ENCODE measurements around the gene MINPP1. TPM values are rescaled to one million over a fixed set of nuclear protein-coding genes. Genes with fewer than 3 reads are reported as not detected.
"Not testable (repeated sequence)": the region's sequence is repeated elsewhere in the genome, so short reads cannot be mapped to it uniquely, and the experiment has no call there.

Gene MINPP1, protein sequence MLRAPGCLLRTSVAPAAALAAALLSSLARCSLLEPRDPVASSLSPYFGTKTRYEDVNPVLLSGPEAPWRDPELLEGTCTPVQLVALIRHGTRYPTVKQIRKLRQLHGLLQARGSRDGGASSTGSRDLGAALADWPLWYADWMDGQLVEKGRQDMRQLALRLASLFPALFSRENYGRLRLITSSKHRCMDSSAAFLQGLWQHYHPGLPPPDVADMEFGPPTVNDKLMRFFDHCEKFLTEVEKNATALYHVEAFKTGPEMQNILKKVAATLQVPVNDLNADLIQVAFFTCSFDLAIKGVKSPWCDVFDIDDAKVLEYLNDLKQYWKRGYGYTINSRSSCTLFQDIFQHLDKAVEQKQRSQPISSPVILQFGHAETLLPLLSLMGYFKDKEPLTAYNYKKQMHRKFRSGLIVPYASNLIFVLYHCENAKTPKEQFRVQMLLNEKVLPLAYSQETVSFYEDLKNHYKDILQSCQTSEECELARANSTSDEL
- total RNA-seq (2014; rRNA removed; shearing (Covaris generic)) = 42.9 and 49.1 TPM in 2 replicates

DNA sequence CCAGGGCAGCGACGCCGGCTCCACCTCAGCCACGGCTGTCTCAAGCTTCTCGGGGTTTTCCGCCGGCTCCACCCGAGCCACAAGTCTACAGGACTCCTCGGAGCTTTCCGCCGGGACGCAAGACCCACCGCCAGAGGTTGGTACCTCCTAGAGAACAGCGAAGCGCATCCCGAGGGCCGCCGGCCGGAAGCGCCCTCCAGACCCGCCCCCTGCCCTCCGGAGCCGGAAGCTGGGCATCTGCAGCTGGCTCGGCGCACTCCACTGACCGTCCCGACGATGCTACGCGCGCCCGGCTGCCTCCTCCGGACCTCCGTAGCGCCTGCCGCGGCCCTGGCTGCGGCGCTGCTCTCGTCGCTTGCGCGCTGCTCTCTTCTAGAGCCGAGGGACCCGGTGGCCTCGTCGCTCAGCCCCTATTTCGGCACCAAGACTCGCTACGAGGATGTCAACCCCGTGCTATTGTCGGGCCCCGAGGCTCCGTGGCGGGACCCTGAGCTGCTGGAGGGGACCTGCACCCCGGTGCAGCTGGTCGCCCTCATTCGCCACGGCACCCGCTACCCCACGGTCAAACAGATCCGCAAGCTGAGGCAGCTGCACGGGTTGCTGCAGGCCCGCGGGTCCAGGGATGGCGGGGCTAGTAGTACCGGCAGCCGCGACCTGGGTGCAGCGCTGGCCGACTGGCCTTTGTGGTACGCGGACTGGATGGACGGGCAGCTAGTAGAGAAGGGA is at the start of gene MINPP1:
MINPP1 (plus strand) TSS at position 254 of the 726 bp plus-strand sequence; CDS start at position 277, 23 bp downstream.
- peak; percentile 77 for DNase-seq (ENCODE audit: low spot score)

DNA sequence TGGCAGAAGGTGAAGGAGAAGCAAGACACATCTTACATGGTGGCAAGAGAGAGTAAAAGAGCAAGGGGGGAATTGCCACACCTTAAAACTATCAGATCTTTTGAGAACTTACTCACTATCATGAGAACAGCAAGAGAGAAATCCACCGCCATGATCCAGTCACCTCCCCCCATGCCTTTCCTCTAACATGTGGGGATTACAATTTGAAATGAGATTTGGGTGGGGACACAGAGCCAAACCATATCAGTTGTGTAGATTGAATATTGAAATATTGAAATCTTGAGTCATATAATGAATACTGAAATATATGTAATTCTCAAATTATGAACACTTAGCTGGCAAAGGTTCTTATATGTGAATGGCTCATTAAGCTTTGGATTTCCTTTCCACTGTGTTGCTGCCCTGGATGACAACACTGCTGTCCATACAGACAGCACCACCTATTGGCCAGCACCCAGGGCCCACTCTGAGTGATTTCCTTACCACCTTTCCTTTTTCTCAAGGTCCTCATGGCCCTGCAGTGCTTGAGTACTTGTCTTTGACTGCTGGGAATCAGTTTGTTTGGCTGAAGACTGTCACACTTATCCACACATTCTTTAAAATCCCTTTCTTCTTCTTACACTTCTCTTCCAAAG is 48.0 kb upstream of the MINPP1 start:
- DNase-seq (ENCODE audit: low spot score) = not testable (repeated sequence)

DNA sequence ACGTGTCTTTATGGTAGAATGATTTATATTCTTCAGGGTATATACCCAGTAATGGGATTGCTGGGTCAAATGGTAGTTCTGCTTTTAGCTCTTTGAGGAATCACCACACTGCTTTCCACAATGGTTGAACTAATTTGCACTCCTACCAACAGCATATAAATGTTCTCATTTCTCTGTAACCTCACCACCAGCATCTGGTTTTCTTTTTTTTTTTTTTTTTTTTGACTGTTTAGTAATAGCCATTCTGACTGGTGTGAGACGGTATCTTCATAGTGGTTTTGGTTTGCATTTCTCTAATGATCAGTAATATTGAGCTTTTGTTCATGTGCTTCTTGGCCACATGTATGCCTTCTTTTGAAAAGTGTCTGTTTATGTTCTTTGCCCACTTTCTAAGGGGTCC is 42.9 kb upstream of the MINPP1 start:
- not testable (repeated sequence) for DNase-seq (ENCODE audit: low spot score)

DNA sequence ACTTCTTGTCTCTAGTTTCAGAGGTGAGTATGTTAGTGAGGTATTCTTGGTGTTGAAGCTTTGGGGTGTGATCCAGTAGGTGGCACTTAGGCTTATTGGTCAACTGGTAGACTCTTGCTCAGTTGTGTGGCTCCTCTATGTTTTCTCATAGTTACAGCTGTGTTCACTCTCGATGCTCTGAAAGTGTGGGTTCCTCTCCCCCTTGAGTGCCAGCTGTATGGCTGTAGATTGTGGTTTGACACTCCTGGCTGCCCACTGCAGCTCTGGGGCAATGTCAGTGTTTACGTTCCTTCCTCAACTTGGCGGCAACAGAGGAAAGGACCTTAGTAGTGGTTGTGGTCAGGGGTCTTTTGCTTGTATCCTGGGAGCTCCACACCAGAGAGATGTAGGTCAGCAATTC is 37.8 kb upstream of the MINPP1 start:
- not testable (repeated sequence) for DNase-seq (ENCODE audit: low spot score)

DNA sequence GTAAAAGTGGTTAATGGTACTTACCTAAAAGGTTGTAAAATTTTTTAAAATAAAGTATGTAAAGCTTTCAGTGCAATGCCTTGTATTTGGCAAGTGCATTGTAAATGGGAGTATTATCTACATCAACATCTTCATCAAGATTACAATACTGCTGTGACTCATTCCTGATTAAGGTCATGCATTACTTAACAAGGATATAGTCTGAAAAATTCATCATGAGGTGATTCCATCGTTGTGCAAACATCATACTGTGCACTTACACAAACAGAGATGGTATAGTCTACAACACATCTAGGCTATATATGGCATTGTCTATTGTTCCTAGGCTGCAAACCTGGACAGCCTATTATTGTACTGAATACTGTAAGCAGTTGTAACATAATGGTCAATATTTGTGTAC is 16.0 kb upstream of the MINPP1 start:
- DNase-seq (ENCODE audit: low spot score) = not testable (repeated sequence)

DNA sequence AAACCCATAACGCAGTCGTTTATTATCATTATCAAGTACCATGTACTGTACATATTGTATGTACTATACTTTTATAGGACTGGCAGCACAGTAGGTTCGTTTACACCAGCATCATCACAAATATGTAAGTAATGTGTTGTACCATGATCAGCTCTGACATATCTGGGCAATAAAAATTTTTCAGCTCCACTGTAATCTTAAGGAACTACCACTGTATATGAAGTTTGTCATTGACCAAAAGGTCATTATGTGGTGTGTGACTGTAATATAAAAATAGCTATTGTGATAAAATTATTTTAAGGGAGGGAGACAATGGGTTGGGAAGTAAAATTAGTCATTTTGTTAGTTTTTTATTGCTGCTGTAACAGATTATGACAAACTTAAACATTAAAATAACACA is 14.4 kb upstream of the MINPP1 start:
- DNase-seq (ENCODE audit: low spot score) = not testable (repeated sequence)

DNA sequence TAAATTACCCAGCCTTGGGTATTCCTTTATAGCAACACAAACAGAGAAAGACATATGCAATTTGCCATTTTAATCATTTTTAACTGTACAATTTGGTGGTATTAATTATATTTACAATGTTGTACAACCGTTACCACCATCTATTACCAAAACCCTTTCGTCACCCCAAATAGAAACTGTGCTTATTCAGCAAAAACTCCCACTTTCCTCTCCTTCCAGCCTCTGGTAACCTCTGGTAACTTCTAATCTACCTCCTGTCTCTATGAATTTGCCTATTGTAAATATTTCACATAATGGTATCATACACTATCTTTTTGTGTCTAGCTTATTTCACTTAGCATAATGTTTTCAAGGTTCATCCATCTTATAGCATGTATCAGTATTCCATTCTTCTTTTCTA is 12.2 kb upstream of the MINPP1 start:
- not testable (repeated sequence) for DNase-seq (ENCODE audit: low spot score)

DNA sequence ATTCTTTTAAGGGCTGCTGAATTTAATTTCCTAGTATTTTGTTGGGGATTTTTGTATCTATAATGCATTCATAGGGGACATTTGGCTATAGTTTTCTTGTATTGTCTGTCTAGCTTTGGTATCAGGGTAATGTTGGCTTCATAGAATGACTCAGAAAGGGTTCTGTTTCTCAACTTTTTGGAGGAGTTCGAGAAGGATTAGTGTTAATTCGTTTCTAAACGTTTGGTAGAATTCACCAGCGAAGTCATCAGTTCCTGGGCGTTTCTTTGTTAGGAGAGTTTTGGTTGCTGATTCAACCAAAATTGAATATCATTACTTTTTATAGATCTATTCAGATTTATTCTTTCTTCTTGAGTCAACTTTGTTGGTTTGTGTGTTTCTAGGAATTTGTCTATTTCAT is 9.2 kb upstream of the MINPP1 start:
- not testable (repeated sequence) for DNase-seq (ENCODE audit: low spot score)

DNA sequence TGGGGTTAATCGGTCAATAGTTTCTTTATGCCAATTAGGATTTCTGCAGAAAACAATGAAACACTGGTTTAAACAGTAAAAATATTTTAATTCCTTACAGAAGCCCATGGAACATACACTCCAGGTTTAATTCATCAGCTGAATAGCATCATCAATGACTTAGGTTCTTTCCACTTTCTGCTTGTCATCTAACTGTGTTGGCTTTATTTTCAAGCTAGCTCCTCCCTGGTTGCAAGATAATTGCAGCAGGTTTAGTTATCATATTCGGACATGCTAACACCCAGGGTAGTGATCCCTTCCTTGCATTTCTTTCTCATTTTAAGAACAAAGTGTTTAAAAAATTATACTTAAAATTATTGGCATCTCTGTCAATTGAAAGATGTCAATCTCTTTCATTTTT is 7.3 kb upstream of the MINPP1 start:
- DNase-seq (ENCODE audit: low spot score) = not testable (repeated sequence)

DNA sequence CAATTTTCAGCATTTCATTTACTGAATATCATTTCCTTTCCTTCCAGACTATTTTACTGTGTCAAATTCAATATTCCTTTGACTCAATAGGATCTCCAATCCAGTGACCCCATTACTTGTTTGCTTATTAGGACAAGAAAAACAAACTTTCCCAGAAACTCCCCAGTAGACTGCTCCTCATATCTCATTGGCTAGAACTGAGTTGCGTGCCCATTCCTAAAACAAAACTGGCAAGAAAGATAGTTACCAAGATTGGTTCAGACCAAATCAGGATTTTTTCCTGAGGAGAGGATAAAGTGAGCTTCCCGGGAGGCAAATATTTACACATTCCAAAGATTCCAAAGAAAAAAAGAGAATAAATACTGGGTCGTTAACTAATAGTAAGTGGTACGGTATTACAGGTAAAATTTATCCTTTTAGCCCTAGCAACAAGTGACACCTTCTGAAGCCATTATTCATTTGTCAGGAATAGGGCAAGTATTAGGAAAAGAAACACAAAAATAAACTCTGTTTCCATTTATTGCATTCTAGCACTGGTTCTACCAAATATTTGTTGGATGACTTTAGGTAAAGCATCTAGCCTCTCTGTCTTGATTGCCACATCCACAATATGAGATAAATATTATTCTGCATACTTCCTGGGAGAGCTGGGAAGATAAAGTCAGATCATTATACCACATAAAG is 6.4 kb upstream of the MINPP1 start:
- not testable (repeated sequence) for DNase-seq (ENCODE audit: low spot score)

DNA sequence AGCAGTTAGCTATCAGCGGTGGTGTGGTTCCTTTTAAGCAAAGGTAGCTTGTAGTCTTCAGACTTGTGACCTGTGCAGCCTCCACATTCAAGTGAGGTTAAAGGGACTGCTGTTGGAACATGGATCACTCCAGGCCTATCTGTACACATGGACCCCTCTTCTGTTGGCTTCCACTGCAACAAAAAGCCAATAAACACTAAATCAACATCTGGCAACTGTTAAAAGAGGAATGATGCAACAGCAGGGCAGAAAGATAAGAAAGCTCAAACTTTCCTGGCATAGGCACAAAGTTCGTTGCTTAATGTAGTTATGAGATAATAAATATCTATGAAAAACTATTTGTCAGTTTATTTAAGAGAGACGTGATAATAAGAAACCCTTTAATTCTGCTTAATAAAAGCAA is 4.0 kb upstream of the MINPP1 start:
- no peak for DNase-seq (ENCODE audit: low spot score)

DNA sequence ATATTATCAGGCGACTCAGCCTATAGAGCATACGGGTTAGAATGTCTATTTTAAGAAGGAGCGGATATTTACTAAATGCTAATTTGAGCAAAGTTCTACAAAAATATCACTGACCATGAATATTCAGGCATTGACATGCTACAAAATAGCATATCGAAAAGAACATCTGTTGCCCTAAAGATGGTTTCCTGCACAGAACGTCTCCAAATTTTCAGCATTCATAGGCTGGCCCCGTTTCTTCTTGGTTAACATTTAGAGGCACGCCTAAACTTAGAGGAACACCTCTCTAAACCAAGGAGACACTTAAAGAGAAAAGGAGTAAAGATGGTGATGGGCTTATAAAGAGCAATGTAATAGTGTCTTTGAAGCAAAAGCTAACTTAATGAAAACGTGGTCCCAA is 1.3 kb upstream of the MINPP1 start:
- no peak for DNase-seq (ENCODE audit: low spot score)

DNA sequence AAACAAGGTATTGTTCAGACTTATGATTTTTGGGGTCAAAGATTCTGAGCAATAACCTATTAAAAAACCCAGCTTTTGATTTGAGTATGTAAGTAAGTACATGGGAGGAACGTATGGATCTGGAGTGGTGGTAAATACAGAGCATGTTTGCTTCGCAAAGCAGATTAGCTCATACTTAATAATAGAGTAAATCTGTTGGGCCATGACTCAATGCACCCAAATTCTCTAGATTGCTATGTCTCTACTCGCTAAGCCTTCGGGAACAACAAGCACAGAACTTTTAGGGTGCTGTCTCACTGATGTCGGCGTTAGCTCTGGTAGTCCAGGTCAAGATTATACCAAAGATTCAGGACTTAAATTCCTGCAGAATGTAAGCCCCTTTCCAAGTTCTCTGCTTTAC is 807 bp upstream of the MINPP1 start:
- no peak for DNase-seq (ENCODE audit: low spot score)

DNA sequence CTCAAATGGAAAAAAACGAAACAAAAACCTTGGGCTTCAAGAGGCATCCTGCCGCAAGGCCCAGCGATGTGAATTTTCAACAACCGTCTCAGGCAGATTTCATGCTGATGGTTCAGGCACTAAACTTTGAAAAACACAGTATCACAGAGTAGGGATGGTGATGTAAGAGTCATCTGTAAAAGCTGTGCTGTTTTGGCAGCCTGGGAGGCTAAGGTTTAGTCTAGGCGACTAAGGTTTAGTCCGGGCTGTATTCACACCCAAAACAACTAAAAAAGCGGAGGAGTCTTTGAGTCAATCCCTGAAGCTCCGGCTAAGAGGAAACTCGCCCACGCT is 420 bp upstream of the MINPP1 start:
- DNase-seq (ENCODE audit: low spot score) = no peak

DNA sequence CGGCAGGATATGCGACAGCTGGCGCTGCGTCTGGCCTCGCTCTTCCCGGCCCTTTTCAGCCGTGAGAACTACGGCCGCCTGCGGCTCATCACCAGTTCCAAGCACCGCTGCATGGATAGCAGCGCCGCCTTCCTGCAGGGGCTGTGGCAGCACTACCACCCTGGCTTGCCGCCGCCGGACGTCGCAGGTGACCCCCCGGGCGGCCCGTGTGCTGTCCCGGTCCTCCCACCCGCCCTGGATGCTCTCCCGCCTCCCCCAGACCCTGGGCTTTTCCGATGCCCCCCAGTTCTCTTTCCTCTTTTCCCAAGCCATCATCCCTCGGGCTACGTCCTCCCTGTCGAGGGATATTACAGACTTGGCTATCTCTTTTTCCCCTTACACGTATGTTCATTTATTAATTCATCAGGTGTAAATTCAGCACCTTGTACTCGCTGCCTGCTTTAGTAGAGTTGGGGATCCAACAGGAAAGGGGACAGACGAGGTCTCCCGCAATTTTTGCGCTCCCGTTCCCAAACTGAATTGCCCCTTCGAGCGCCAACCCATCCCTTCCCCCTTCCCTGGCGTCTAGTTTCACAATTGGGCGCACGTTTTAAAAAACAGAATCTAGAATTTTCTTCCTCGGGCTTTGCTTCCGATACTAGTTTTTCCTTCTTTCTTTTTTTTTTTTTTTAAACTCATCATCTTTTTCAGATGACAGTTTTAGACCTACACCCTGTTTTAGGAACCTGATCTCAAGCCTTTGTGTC is 846 bp downstream of the MINPP1 start:
- DNase-seq (ENCODE audit: low spot score) = peak; percentile 48

DNA sequence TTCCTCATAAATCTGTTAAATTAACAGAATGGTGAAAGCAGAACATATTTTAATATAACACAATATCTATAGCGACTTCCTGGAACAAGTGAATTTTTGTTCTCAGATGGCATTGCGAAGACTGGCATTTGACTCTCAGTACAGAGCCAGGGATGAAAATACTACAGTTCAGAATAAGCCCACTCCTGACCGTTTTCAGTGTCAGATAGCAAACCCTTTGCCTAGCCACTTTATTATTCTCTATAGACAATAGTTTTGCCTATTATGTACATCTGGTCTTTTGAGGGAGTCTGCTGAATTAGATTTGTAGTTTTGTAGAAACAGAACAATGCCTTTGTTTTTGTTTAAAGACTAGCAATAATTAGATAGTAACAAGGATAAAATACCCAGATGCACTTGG is 2.3 kb downstream of the MINPP1 start:
- DNase-seq (ENCODE audit: low spot score) = no peak

DNA sequence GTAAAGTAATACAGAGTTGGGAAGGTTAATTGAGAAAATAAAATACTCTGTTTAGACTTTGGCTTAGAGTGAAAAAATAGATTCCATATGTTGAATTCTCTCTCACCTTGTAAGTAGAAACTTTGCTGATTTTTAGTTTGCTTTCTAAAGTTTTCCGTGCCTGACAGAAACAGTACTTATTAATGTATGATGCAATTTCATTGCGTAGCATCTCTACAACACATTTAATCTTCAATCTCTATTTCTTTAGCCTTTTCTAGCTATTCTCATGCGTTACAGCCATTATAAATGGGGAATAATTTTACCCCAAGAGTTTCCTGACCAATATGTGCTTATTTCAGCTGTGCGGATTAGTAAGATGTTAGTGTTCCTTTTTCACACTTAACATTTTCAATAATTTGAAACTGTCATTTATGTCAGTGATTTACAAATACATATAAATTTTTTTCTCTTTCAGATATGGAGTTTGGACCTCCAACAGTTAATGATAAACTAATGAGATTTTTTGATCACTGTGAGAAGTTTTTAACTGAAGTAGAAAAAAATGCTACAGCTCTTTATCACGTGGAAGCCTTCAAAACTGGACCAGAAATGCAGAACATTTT is 3.3 kb downstream of the MINPP1 start:
- no peak for DNase-seq (ENCODE audit: low spot score)

DNA sequence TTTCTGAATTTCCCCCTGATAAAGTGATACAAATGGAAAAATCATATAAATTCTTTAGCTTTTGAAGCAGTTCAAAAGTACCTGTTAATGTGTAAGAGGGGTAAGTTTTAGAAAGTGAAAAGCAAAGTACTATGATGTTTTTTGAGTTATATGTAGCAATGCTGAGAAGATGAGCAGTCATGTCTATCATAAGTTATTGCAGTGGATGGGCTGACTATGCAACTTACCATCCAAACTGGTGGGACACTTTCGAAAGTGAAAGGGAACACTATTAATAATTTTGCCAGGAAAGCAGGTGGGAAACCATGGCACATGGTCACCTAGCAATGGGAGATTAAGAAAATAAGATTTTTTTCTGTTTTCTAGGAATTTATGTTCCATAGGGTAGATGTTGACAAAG is 4.1 kb downstream of the MINPP1 start:
- no peak for DNase-seq (ENCODE audit: low spot score)

DNA sequence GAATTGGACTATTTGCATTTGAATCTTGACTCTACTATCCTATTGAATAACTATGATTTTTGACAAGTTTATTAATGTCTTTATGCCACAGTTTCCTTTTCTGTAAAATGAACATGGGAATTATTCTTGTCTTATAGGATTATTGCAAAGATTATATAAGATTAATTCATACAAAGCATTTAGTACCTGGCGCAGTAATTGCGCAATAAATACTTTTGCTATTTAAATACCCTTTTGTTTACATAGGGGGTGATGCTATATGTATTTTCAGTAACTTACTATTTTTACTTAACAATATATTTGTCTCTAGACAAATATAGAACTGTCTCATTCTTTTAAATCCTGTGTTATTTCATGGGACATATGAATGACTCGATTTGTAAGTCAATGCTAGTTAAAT is 5.3 kb downstream of the MINPP1 start:
- DNase-seq (ENCODE audit: low spot score) = no peak

DNA sequence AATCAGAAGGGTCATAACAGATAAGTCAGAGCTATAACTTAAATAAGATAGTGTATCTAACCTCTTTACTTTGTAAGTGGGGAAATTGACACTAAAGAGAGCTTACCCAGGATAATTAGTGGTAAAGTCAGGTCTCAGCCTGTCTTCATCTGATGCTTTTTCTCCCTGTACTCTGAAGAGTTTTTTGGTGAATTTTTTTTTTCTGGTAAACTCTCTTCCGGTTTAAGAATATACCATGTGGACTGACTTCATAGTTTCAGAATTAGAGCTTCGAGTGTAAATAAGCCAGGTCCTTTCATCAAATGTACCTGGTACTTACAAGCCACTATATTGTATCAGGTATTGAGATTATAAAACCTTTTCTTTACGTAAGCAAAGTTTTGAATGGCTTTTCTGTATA is 6.8 kb downstream of the MINPP1 start:
- no peak for DNase-seq (ENCODE audit: low spot score)

DNA sequence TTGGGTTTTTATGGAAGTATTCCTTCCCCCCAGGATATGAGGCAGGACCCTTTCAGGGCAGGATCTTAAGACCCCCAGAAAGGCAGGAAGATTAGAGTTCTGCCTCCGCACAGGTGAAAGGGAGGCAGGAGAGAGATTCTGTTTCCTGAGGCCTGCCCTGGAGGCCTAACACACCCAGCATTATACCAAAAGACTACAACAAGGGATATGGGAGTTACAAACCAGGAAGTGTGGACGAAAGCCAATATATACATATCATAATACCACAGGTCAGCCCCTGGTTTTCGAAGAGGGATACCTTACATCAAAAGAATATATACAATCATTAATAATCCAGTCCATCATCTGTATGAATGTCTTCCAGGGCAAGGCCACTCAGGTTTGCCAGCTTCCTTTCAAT is 14.2 kb downstream of the MINPP1 start:
- no peak for DNase-seq (ENCODE audit: low spot score)
